ENCODE measurements around the gene GIGYF2. TPM values are rescaled to one million over a fixed set of nuclear protein-coding genes. Genes with fewer than 3 reads are reported as not detected.

Gene GIGYF2
- total RNA-seq, 1 donor from 2014 or later: 70.5 TPM

DNA sequence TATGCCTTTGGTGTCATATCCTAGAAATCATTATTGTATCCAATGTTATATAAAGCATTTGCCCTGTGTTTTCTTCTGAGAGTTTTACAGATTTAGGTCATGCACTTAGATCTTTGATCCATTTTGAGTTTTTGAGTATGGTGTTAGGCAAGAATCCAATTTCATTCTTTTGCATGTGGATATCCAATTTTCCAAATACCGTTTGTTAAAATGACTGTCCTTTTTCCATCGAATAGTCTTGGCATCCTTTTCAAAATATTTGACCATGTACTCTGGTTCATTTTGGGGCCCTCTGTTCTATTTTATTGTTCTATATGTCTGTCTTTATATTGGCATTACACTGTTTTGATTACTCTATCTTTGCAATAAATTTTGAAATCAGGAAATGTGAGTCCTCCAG lies 103.0 kb downstream of the GIGYF2 start:
- no peak for DNase-seq
- H3K4me1 ChIP-seq: no peaks in the 10 kb centered on the region
- ATAC-seq: no peak
- H3K27me3 ChIP-seq: no peaks in the 10 kb centered on the region
- peaks cover 41% of the 10 kb centered on the region for H3K36me3 ChIP-seq
- no peak overlapping the region for H3K4me3 ChIP-seq
- H3K9me3 ChIP-seq: no peaks in the 10 kb centered on the region
- intact Hi-C loops (cut with DNase I): no loop called here
- TF ChIP-seq, protein P1, sequence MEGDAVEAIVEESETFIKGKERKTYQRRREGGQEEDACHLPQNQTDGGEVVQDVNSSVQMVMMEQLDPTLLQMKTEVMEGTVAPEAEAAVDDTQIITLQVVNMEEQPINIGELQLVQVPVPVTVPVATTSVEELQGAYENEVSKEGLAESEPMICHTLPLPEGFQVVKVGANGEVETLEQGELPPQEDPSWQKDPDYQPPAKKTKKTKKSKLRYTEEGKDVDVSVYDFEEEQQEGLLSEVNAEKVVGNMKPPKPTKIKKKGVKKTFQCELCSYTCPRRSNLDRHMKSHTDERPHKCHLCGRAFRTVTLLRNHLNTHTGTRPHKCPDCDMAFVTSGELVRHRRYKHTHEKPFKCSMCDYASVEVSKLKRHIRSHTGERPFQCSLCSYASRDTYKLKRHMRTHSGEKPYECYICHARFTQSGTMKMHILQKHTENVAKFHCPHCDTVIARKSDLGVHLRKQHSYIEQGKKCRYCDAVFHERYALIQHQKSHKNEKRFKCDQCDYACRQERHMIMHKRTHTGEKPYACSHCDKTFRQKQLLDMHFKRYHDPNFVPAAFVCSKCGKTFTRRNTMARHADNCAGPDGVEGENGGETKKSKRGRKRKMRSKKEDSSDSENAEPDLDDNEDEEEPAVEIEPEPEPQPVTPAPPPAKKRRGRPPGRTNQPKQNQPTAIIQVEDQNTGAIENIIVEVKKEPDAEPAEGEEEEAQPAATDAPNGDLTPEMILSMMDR (IDR thresholded peaks at IDR 0.05): no peak
- no peak overlapping the region for H3K27ac ChIP-seq

DNA sequence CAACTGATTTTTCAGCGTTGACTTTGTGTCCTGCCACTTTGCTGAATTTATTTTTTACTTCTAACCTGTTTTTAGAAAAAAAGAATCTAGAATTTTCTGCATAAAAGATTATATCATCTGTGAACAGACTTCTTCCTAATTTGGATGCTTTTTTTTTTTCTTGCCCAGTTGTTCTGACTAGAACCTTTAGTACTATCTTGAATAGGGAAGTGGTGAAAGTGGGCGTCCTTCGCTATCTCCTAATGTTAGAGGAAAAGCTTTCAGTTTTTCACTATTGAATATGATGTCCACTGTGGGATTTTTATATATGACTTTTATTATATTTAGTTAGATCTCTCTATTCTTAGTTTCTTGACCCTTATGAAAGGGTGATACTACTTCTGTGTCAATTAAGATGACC lies 105.0 kb downstream of the GIGYF2 start:
- no peak overlapping the region for H3K4me3 ChIP-seq
- ATAC-seq (peak; percentile 53), DNase-seq (no peak)
- no peaks in the 10 kb centered on the region for H3K9me3 ChIP-seq
- no peaks in the 10 kb centered on the region for H3K27me3 ChIP-seq
- no peaks in the 10 kb centered on the region for H3K4me1 ChIP-seq
- peaks cover 41% of the 10 kb centered on the region for H3K36me3 ChIP-seq
- intact Hi-C loops (cut with DNase I): no loop called here
- H3K27ac ChIP-seq: no peak overlapping the region
- TF ChIP-seq, protein P1 (IDR thresholded peaks at IDR 0.05): no peak

DNA sequence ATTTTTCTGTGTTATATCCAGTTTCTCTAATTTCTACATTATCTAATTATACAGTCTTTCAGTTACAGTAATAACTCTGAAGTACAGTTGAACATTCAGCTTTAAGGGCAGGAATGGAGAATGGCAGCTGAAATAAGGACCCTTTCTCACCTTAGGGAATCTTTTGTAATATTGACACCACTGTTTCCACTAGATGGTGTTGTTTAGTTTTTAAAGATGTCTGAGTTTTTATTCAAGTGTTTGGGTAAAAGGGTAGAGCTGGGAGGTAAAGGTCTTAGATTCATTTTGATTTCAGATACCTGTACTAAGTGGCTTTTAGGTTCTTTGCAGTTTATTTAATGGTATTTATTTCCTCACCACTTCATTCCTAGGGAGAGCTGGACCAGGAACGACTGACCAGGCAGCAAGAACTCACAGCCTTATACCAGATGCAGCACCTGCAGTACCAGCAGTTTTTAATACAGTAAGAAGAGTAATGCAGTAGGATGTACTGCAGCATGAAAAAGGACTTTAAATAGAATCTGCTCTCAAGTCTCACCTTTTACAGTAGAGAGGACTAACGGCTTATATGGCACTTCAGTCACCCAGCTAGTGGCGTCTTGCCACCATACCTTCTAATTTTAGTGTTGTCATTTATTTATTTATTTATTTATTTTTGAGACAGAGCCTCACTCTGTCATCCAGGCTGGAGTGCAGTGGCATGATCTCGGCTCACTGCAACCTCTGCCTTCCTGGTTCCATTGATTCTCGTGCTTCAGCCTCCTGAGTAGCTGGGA lies 112.4 kb downstream of the GIGYF2 start:
- TF ChIP-seq, protein P1 (IDR thresholded peaks at IDR 0.05): no peak
- Histone ChIP-seq H3K36me3 (peaks cover 94% of the 10 kb centered on the region), H3K27ac (no peak overlapping the region), H3K4me3 (no peak overlapping the region), H3K27me3 (no peaks in the 10 kb centered on the region), H3K9me3 (no peaks in the 10 kb centered on the region), H3K4me1 (no peaks in the 10 kb centered on the region)
- intact Hi-C loops (cut with DNase I): no loop called here
- no peak for ATAC-seq
- no peak for DNase-seq

DNA sequence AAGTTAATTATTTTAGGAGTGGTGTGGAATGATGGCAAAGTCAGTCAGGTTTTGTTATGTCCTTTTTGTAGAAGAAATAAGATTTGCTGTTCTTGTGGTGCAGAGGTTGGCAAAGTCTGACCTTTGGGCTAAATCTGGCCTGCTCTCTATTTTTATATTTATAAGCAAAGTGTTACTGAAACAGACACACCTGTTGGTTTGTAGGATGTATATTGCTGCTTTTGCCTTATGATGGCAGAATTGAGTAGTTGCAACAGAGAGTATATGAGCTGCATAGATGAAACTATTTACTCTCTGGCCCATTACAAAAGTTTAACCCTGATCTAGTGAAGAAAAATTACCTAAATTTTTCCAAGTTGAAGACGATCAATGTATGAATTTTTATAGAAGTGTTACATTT lies 113.3 kb downstream of the GIGYF2 start:
- Histone ChIP-seq H3K4me1 (peaks cover 4% of the 10 kb centered on the region), H3K9me3 (no peaks in the 10 kb centered on the region), H3K36me3 (peaks cover 97% of the 10 kb centered on the region), H3K4me3 (no peak overlapping the region), H3K27ac (no peak overlapping the region), H3K27me3 (no peaks in the 10 kb centered on the region)
- TF ChIP-seq, protein P1 (IDR thresholded peaks at IDR 0.05): no peak
- no peak for ATAC-seq
- DNase-seq: no peak
- intact Hi-C loops (cut with DNase I): no loop called here

DNA sequence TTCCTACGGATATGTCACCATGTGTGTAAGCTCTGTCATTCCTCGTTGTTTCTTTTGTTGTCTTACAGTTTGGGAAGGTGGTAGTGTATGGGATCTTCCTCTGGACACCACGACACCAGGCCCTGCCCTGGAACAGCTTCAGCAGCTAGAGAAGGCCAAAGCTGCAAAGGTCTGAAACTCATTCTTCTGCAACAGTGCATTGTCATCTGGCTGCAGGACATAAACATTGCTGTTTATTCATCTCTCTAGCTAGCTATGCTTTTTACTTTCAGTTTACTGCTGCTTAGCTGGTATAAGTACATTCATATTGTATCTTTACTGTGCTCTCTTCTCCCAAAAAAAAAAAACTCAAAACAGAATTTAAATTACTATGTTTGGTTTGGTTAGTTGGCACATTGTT lies 118.4 kb downstream of the GIGYF2 start:
- intact Hi-C loops (cut with DNase I): no loop called here
- Histone ChIP-seq H3K36me3 (peaks cover 98% of the 10 kb centered on the region), H3K4me1 (peaks cover 16% of the 10 kb centered on the region), H3K4me3 (no peak overlapping the region), H3K27ac (no peak overlapping the region), H3K27me3 (no peaks in the 10 kb centered on the region), H3K9me3 (no peaks in the 10 kb centered on the region)
- no peak for ATAC-seq
- TF ChIP-seq, protein P1 (IDR thresholded peaks at IDR 0.05): no peak
- DNase-seq: no peak
